ENCODE measurements around the gene ZNRD2.
A peak's percentile ranks its signal among the peaks of the same experiment; 100 is the strongest.

ZNRD2 gene

GRCh38 chr11:65574109-65574810 is 4.0 kb downstream of the ZNRD2 start:
- DNase-seq, result peak; percentile 95

- DNase-seq, result no peak
These were observed 4.7 kb downstream of the ZNRD2 start for GRCh38 chr11:65574811-65575567.

GRCh38 chr11:65575568-65576231 is 5.4 kb downstream of the ZNRD2 start, which contains the start of gene EHBP1L1:
TSS of gene EHBP1L1 (plus strand) at chr11:65576053. CDS start at chr11:65576303, 250 bp downstream.
- peak; percentile 88 for DNase-seq

GRCh38 chr11:65576232-65576866 is 6.1 kb downstream of the ZNRD2 start:
- no peak for DNase-seq

- DNase-seq, result peak; percentile 38
These were observed 6.8 kb downstream of the ZNRD2 start for GRCh38 chr11:65576867-65577755.

- DNase-seq, result no peak
These were observed 7.5 kb downstream of the ZNRD2 start for GRCh38 chr11:65577756-65578109.

GRCh38 chr11:65578134-65578533 is 7.9 kb downstream of the ZNRD2 start:
- DNase-seq, result no peak

GRCh38 chr11:65578667-65579066 is 8.4 kb downstream of the ZNRD2 start:
- DNase-seq, result no peak

GRCh38 chr11:65579291-65579690 is 9.0 kb downstream of the ZNRD2 start:
- DNase-seq, result no peak

- DNase-seq, result no peak
These were observed 9.9 kb downstream of the ZNRD2 start for GRCh38 chr11:65580031-65580692.

- no peak for DNase-seq
These were observed 10.5 kb downstream of the ZNRD2 start for GRCh38 chr11:65580756-65581155.

GRCh38 chr11:65581928-65582327 is 11.7 kb downstream of the ZNRD2 start:
- DNase-seq, result no peak

GRCh38 chr11:65583589-65583988 is 13.3 kb downstream of the ZNRD2 start:
- no peak for DNase-seq

GRCh38 chr11:65584106-65584505 is 13.8 kb downstream of the ZNRD2 start:
- no peak for DNase-seq

- DNase-seq, result no peak
These were observed 14.5 kb downstream of the ZNRD2 start for GRCh38 chr11:65584723-65585171.

- no peak for DNase-seq
These were observed 15.3 kb downstream of the ZNRD2 start for GRCh38 chr11:65585396-65586246.

GRCh38 chr11:65586247-65586630 is 16.0 kb downstream of the ZNRD2 start:
- no peak for DNase-seq

GRCh38 chr11:65586676-65587075 is 16.4 kb downstream of the ZNRD2 start:
- DNase-seq, result no peak

GRCh38 chr11:65588199-65589054 is 18.1 kb downstream of the ZNRD2 start:
- peak; percentile 83 for DNase-seq

All from CD4-positive, alpha-beta T cell treated with Interleukin-12 subunit alpha and Interleukin-12 subunit beta, for 1 hour (primary cell).